OCI-LY7 (cell line): ENCODE measurements around the gene FIGLA.

Source experiments
- EZH2phosphoT487 ChIP-seq: fragments of 200-600 bp; sonication (generic); IDR thresholded peaks from 2 replicates; pipeline ENCODE4 v1.6.1; 2018; ENCODE audit warnings: low read depth, borderline replicate concordance, mild to moderate bottlenecking, mixed run types, antibody characterized with exemption, low read length, moderate library complexity, mixed read lengths
- TF ChIP-seq, protein P1 (sequence below): fragments of 200-600 bp; sonication (generic); conservative IDR thresholded peaks from 2 replicates; pipeline ENCODE4 v1.5.1; 2014; ENCODE audit warnings: mild to moderate bottlenecking, antibody characterized with exemption, low read length, moderate library complexity, mixed read lengths

DNA sequence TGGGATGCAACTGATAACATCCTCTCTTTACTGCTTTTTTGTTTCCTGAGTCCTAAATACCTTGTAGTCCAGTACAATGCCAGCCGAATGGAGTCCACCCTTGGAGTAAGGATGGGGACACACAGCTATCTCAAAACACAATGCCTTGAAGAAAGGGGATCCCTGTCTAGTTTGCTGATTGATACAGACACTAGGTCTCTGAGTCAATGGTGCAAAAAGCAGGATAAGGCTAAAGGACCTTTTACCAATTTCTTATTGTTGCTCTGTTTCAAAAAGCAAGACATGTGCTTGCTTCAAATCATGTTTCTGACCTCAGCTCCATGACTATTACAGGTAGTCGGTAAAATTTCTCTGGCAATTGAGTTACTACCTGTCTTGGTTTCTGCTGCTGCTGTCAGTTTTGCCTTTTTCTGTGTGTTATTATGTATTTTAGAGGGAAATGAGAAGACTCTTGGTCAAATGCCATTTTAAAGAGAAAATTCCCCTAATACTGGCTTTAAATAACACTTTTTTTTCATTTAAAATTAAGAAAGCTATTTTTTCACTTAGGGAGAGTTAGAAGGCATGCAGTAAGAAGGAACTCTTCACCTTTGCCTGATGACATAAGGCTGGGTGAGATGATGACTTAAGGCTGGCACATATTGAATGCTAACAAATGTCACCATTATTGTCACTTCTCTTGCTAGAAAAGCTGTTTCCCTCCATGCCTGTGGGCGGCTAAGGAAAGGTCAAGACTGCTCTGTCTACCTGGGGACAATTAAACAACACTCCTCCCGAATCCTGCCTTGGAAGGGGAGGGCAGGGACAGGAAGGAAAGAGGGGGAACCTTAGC lies 4.9 kb upstream of the FIGLA start:
- TF ChIP-seq, protein P1, sequence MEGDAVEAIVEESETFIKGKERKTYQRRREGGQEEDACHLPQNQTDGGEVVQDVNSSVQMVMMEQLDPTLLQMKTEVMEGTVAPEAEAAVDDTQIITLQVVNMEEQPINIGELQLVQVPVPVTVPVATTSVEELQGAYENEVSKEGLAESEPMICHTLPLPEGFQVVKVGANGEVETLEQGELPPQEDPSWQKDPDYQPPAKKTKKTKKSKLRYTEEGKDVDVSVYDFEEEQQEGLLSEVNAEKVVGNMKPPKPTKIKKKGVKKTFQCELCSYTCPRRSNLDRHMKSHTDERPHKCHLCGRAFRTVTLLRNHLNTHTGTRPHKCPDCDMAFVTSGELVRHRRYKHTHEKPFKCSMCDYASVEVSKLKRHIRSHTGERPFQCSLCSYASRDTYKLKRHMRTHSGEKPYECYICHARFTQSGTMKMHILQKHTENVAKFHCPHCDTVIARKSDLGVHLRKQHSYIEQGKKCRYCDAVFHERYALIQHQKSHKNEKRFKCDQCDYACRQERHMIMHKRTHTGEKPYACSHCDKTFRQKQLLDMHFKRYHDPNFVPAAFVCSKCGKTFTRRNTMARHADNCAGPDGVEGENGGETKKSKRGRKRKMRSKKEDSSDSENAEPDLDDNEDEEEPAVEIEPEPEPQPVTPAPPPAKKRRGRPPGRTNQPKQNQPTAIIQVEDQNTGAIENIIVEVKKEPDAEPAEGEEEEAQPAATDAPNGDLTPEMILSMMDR = no peak
- no peak for TF ChIP-seq EZH2phosphoT487
